Left renal cortex interstitium (tissue), 4 donors: Measurements from ENCODE around the gene NSUN2. TPM values are rescaled to one million over a fixed set of nuclear protein-coding genes. Genes with fewer than 3 reads are reported as not detected.
"Not testable (repeated sequence)": the region's sequence is repeated elsewhere in the genome, so short reads cannot be mapped to it uniquely, and the experiment has no call there.

Experiments used
- DNase-seq, 4 donors: peaks; one replicate each; pipeline ENCODE4 v3.0.0-alpha.2; 2013; ENCODE audit warnings: low read depth in 4 of 4, low spot score in 2 of 4, missing footprints in 1 of 4
- polyA plus RNA-seq, 4 donors: library from polyadenylated mRNA; unstranded; fragments of 120-200 nt; gene quantifications; one replicate each; pipeline ENCODE4 v1.2.1, GENCODE V29; 2013; ENCODE audit not compliant: insufficient read length in 4 of 4

The NSUN2 gene
- polyA plus RNA-seq, 4 donors, result 41.2 to 67.4 (median 53.9) TPM

DNA sequence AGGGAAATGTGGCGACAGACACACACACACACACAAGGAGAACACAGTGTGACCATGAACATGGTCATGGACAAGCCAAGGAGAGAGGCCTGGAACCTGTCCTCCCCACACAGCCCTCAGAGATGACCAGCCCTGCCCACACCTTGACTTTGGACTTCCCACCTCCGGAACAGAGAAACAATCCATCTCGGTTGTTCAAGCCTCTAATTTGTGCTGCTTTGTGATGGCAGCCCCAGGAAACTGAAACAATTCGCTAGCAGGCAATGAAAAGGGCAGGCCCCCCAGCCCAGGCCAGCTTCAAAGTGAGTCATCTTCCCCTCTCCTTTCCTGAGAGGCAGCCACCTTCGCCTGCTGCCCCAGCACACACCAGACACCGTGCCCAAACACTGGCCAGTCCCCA is 47.7 kb downstream of the NSUN2 start:
- DNase-seq, result no peak

- DNase-seq, result no peak
Measured at GRCh38 chr5:6584727-6585126, 48.1 kb downstream of the NSUN2 start.

- DNase-seq, result no peak
Measured at GRCh38 chr5:6584101-6584645, 48.7 kb downstream of the NSUN2 start.

DNA sequence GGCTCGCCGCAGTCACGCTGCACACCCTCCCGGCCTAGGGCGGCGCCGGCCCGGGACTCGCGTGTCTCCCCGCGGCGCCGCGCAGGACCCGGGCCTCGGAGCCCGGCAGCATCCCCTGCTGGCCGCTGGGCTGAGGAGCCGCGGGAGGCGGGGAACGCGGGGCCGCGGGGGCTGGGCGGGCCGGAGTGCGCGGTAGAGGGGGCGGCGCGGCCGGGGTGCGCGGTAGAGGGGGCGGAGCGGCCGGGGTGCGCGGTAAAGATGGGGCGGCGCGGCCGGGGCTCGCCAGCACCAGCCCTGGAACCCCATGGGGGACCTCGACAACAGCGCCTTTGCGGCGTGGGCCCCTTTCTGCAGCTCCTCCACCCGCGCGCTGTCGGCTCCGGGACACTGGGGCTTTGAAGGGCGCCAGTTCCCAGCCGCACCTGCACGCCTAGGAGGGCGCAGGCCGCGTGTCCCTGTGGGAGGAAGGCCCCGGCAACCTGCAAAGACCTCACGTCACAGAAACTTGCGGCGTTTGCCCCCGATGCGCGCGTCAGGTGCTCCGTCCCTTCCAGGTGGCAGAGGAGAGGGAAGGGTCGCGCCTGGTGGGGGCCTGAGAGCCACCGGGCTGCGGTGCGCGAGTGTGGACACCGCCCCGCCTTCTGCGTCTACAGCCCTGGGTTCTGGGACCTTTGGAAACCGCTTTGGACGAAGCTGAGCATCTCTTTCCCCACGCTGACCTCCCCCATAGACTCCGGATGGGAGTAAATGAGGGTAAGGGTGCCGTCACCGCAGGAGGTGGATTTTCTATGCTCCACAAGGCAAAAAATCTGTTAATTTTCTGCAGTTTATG is 49.6 kb downstream of the NSUN2 start:
- peak in 2 of 4 donors; percentile 23 to 38 for DNase-seq

- no peak for DNase-seq
Measured at GRCh38 chr5:6582507-6583048, 50.3 kb downstream of the NSUN2 start.

DNA sequence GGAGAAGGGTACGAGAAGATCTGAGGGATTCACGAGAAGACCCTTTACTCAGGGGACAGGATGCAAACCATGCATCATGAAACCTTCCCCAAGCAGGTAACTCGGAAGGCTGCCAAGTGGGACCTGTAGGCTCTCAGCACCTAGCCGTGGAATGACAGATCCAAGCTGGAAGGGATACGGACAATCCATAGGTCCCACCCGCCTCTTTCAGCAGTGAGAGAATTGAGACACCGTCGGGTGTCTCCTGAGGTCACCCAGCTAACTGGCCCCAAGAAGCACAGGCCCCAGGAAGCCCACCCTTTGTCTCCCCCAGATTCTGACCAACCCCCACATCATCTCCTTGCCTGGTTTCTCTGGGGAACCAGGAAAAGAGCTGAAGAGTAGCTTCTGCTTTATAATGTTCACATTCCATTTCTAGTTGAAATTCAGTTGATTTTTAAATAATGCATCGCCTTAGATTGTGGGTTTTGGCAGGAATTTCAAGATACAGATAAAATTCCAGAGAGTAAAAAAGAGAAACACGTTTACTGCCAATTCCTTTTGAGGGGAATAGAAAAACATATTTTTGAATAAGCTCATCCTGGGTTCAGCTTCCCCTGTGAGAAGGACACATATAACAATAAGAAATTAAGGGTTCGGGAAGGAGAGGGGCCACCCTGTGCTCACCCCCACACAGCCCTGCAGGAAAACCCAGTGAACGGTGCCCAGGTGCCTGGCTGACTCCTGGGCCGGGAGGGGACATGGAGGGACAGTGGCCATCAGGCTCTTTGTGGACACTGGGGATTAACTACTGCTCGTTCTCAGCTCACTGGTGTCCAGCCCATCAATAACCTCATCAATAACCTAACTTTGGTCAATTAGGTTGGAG is 51.1 kb downstream of the NSUN2 start:
- DNase-seq, result no peak

- peak in 1 of 4 donors; percentile 11 for DNase-seq
Measured at GRCh38 chr5:6581090-6581489, 51.8 kb downstream of the NSUN2 start.

- DNase-seq, result no peak
Measured at GRCh38 chr5:6579535-6579934, 53.3 kb downstream of the NSUN2 start.

DNA sequence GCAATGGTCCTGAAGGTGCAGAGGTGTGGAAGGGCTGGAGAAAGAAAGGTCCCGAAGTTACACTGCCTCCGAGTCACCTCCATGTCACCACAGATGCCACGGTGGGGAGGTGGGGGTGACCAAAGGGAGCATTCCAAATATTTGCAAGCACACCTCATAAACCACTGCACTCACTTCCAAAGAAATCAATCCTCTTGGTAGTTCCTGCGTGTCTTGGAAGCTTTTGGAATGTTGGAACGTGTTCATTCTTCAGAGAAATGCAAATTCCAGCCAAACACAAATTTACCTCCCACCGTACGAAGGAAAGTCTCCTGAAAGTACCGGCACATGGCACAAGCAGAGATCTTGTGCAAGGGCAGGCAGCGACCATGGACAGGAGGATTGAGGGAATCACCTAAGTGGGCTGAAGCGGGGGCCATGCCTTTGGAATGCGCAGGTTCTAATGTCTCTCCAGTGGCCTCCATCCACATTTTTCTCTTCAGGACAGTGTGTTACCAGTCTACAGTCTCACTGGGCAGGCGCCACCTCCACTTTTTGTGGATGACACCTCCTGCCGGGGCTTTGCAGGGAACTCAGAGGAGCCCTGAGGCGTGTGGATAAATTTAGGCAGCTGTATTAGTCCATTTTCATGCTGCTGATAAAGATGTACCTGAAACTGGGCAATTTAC is 54.0 kb downstream of the NSUN2 start:
- no peak for DNase-seq

- DNase-seq, result no peak
Measured at GRCh38 chr5:6576861-6577501, 55.9 kb downstream of the NSUN2 start.

DNA sequence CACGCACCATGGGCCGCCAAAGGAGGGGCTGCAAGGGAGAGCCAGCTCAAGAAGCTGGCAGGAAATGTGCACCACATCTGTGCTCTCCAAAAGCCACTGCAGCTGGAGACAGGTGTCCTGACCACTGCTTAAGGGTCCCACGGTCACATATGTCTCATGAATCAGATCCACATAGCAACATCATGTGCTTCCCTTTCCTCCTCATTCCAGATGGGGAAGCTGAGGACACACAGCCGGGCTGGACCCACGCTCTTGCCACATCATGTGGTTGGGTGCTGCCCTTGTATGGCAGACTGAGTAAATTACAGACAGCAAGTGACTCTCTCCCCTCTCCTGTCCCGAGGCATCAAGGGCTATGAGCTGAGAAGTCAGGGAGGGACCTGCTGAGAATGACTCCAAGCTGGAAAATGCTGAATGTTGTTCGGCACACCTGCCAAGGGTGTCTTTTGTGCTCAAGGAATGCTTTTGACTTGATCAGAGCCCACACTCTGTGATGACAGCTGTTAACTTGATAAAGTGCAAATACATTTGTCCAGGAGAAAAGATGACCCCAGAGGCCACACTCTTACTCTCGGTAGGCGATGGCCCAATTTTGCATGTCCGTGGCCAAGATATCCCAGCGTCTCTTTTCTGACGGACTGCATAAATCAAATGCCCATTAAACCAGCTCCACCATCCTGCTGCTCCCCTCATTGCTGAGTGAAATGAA is 58.2 kb downstream of the NSUN2 start:
- no peak for DNase-seq

GRCh38 chr5:6574111-6574510 is 58.7 kb downstream of the NSUN2 start:
- DNase-seq, result no peak

DNA sequence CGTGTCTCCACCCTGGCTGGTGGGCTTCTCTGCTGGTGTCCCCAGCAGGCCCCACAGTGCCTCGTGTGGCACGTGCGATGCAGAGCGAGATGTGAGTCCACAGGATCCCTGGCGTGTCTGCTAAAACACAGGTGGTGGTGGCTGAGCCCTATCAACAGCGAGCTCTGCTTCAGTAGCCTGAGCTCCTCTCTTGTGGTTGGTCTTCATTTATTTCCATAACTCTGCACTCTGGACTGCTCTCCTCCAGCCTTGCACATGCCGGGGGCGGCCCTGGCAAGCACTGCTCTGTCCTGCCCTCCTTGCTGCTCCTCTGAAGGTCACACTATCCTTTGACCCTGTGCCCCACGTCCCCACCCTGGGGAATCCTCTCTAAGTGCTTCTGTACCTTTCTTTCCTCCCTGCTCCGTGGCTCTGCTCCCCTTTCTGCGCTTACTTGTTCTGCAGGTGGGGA is 59.2 kb downstream of the NSUN2 start:
- DNase-seq, result no peak

GRCh38 chr5:6572825-6573380 is 59.9 kb downstream of the NSUN2 start:
- no peak for DNase-seq

DNA sequence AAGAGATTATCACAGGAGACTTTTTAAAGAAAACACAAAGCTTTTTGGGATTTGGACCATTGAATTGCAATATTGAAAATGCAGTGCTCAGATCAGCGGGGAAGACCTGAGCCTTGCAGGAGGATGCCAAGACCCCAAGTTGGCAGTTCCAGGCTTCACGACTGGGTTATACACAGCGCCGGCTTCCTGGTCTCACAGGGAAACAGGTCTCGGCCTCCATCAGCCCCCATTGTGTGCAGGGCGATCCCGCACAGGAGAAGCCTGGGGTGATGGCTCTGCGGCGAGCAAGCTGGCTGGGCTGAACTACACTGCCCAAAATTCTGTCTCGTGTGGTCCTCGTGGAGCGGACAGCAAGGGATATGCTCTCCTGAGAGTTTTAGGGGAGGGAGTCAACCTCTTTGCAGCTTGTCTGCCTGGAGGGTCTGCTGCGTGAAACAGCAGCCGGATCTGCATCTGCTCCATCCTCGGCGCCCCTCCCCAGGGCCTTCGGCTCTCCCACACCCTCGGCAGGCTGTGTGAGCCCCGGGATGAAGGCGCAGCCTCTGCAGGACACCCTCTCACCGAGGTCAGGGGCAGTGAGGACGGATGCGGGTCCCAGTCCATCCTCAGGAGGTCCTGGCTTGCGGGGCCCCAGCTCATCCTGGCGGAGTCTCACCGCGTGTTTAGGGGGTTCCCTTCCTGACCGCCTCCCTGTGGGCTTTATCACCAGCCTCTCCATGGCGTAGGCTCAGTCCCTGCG is 60.6 kb downstream of the NSUN2 start:
- no peak for DNase-seq

DNA sequence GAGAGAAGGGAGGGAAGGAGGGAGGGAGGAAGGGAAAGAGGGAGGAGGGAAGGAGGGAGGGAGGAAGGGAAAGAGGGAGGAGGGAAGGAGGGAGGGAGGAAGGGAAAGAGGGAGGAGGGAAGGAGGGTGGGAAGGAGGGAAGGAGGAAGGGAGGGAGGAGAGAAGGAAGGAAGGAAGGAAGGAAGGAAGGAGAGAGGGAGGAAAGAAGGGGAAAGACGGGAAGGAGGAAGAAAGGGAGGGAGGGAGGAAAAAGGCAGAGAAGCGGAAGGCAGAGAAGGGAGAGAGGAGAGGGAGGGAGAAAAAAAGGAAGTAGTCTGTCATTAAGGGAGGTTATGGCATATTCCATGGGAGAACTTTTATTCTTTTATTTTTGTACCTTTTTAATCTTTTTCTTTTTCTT is 61.2 kb downstream of the NSUN2 start:
- not testable (repeated sequence) for DNase-seq

DNA sequence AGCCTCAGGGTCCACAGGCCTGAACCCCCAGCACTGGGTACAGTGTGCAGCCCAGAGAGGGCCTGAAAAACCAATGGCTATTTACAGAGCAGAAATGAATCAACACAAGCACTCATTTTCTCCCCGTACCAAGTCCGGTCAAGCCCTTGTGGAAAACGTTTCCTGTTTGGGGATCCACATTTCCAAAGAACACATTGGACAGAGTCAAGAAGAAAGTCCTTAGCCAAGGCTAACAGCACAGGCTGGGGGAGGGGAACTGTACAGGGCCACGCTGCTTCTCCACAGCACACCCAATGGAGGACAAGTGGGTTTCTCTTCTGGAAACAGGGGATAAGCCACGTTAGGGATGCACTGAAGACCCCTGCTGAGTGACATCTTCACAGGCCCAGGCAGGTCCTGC is 62.3 kb downstream of the NSUN2 start:
- DNase-seq, result no peak

- DNase-seq, result no peak
Measured at GRCh38 chr5:6568889-6569288, 64.0 kb downstream of the NSUN2 start.
